Sigmoid colon (tissue), 7 donors: ENCODE results near the gene MINDY4B. TPM values are rescaled to one million over a fixed set of nuclear protein-coding genes. Genes with fewer than 3 reads are reported as not detected.

ENCODE experiments used
- DNase-seq: peaks from one replicate; pipeline ENCODE4 v3.0.0-alpha.2; 2019
- H3K27ac ChIP-seq, 4 donors: fragments of 200-600 bp; sonication (generic); one replicate each; pipeline ENCODE4 v1.5.1; 2016 to 2019; ENCODE audit warnings: mild to moderate bottlenecking in 1 of 4
- H3K27me3 ChIP-seq, 3 donors: fragments of 200-600 bp; sonication (generic); one replicate each; pipeline ENCODE4 v1.5.1; 2019; ENCODE audit warnings: mild to moderate bottlenecking in 1 of 3
- H3K36me3 ChIP-seq, 4 donors: fragments of 200-600 bp; sonication (generic); one replicate each; pipeline ENCODE4 v1.5.1; 2016 to 2019
- H3K4me1 ChIP-seq, 4 donors: fragments of 200-600 bp; sonication (generic); one replicate each; pipeline ENCODE4 v1.5.1; 2017 to 2019
- H3K4me3 ChIP-seq, 4 donors: fragments of 200-600 bp; sonication (generic); one replicate each; pipeline ENCODE4 v1.5.1; 2017 to 2019; ENCODE audit warnings: mild to moderate bottlenecking in 2 of 4, moderate library complexity in 1 of 4
- H3K9me3 ChIP-seq, 4 donors: fragments of 200-600 bp in 3 of 4; sonication (generic) in 3 of 4; one replicate each; pipeline versions ENCODE4 v1.5.1 to v1.6.1; 2013 to 2019
- CTCF ChIP-seq, 4 experiments: fragments of 450-650 bp in 3 of 4; fragments of 200-600 bp in 1 of 4; IDR thresholded peaks; one replicate each; pipeline ENCODE4 v1.5.1; 2016 to 2019; ENCODE audit warnings: antibody characterized with exemption in 4 of 4, mild to moderate bottlenecking in 3 of 4, moderate library complexity in 2 of 4
- EP300 ChIP-seq, 4 donors: sonication (generic); formaldehyde crosslinking; IDR thresholded peaks; one replicate each; pipeline ENCODE4 v1.6.1; 2017; ENCODE audit warnings: antibody characterized with exemption in 4 of 4
- POLR2A ChIP-seq, 2 donors: fragments of 450-650 bp; IDR thresholded peaks; one replicate each; pipeline ENCODE4 v1.6.1; 2016; ENCODE audit warnings: antibody characterized with exemption in 2 of 2, mild to moderate bottlenecking in 2 of 2, moderate library complexity in 2 of 2
- POLR2AphosphoS5 ChIP-seq, 4 donors: sonication (generic); formaldehyde crosslinking; IDR thresholded peaks; one replicate each; pipeline ENCODE4 v1.6.1; 2017; ENCODE audit warnings: antibody characterized with exemption in 4 of 4
- WGBS, 2 donors: extraction: QIAGEN DNeasy Blood & Tissue Kit; methylation state at CpG; one replicate each; pipeline ENCODE4 v1.1.7; 2013; 5-methylcytosine and 5-hydroxymethylcytosine counted together
- intact Hi-C: fragments of 100-400 bp; cut with DNase I; formaldehyde crosslinking; loops from one replicate; pipeline ENCODE4 v1.15.1; 2023
- polyA plus RNA-seq, 3 donors: library from polyadenylated mRNA; stranded (reverse); fragments of 200-250 nt; gene quantifications; one replicate each; pipeline ENCODE4 v1.2.3, GENCODE V29; 2013
- total RNA-seq, 4 donors: library from RNA; depleted of rRNA; stranded (reverse); fragments of >200 nt; gene quantifications; one replicate each; pipeline ENCODE4 v1.1.0, GENCODE V29; 2016
- donor health status: healthy with polysubstance abuse.
- donor health status: Bipolar disorder and iron deficiency.
- donor health status: healthy.

MINDY4B gene
- total and polyA plus RNA-seq, 7 donors: not detected

GRCh38 chr3:150902988-150903387 lies 2.3 kb downstream of the MINDY4B start:
- TF ChIP-seq CTCF (IDR thresholded peaks at IDR 0.05) (no peak), POLR2AphosphoS5 (IDR thresholded peaks at IDR 0.05) (no peak), EP300 (IDR thresholded peaks at IDR 0.05) (no peak)
- intact Hi-C loops: no loop called here

GRCh38 chr3:150901793-150902192 lies 3.4 kb downstream of the MINDY4B start:
- no peaks in the 10 kb centered on the region for H3K36me3 ChIP-seq
- no peaks in the 10 kb centered on the region for H3K9me3 ChIP-seq
- no peaks in the 10 kb centered on the region for H3K27me3 ChIP-seq
- H3K4me1 ChIP-seq: no peaks in the 10 kb centered on the region
- DNase-seq: no peak
- TF ChIP-seq POLR2A (IDR thresholded peaks at IDR 0.05): no peak
- TF ChIP-seq CTCF (IDR thresholded peaks at IDR 0.05): no peak
- no peak for TF ChIP-seq POLR2AphosphoS5 (IDR thresholded peaks at IDR 0.05)
- TF ChIP-seq EP300 (IDR thresholded peaks at IDR 0.05): no peak
- 85 to 90% methylated on average over 10 of the region's 10 CpGs for WGBS, 2 donors
- intact Hi-C loops: no loop called here
- H3K4me3 ChIP-seq: no peak overlapping the region
- H3K27ac ChIP-seq: no peak overlapping the region

More at GRCh38 chr3:150902988-150903387, 2.3 kb downstream of the MINDY4B start:
- 78 to 80% methylated on average over 2 of the region's 2 CpGs for WGBS, 2 donors
- Histone ChIP-seq H3K36me3 (no peaks in the 10 kb centered on the region), H3K4me1 (no peaks in the 10 kb centered on the region), H3K27me3 (no peaks in the 10 kb centered on the region), H3K4me3 (no peak overlapping the region), H3K9me3 (no peaks in the 10 kb centered on the region), H3K27ac (no peak overlapping the region)
- no peak for DNase-seq

GRCh38 chr3:150899141-150899540 lies 6.1 kb downstream of the MINDY4B start:
- Histone ChIP-seq H3K36me3 (no peaks in the 10 kb centered on the region), H3K27ac (no peak overlapping the region), H3K9me3 (no peaks in the 10 kb centered on the region), H3K27me3 (no peaks in the 10 kb centered on the region), H3K4me1 (no peaks in the 10 kb centered on the region), H3K4me3 (no peak overlapping the region)
- no peak for TF ChIP-seq EP300 (IDR thresholded peaks at IDR 0.05)
- WGBS, 2 donors: 48 to 60% methylated on average over 2 of the region's 2 CpGs
- no peak for DNase-seq
- intact Hi-C loops: no loop called here

- DNase-seq: no peak
- Histone ChIP-seq H3K4me1 (no peaks in the 10 kb centered on the region), H3K27ac (no peak overlapping the region), H3K36me3 (no peaks in the 10 kb centered on the region), H3K9me3 (no peaks in the 10 kb centered on the region), H3K4me3 (no peak overlapping the region), H3K27me3 (no peaks in the 10 kb centered on the region)
- TF ChIP-seq CTCF (IDR thresholded peaks at IDR 0.05): no peak
- no peak for TF ChIP-seq POLR2A (IDR thresholded peaks at IDR 0.05)
- no peak for TF ChIP-seq EP300 (IDR thresholded peaks at IDR 0.05)
- no peak for TF ChIP-seq POLR2AphosphoS5 (IDR thresholded peaks at IDR 0.05)
- intact Hi-C loops: no loop called here
- WGBS, 2 donors: 81% methylated on average over 3 of the region's 3 CpGs
Observed at GRCh38 chr3:150898046-150898754, 7.0 kb downstream of the MINDY4B start.

GRCh38 chr3:150897592-150897991 lies 7.6 kb downstream of the MINDY4B start:
- intact Hi-C loops: no loop called here
- no peak for TF ChIP-seq POLR2AphosphoS5 (IDR thresholded peaks at IDR 0.05)
- TF ChIP-seq POLR2A (IDR thresholded peaks at IDR 0.05): no peak
- TF ChIP-seq CTCF (IDR thresholded peaks at IDR 0.05): no peak
- no peak for TF ChIP-seq EP300 (IDR thresholded peaks at IDR 0.05)
- H3K4me3 ChIP-seq: no peak overlapping the region
- H3K4me1 ChIP-seq: no peaks in the 10 kb centered on the region
- no peaks in the 10 kb centered on the region for H3K27me3 ChIP-seq
- WGBS, 2 donors: 78 to 96% methylated on average over 3 of the region's 3 CpGs
- no peaks in the 10 kb centered on the region for H3K9me3 ChIP-seq
- no peaks in the 10 kb centered on the region for H3K36me3 ChIP-seq
- H3K27ac ChIP-seq: no peak overlapping the region
- DNase-seq: no peak
